ENCODE data around the gene SLC9A9.
"Not testable (repeated sequence)": the region's sequence is repeated elsewhere in the genome, so short reads cannot be mapped to it uniquely, and the experiment has no call there.

SLC9A9 gene

DNA sequence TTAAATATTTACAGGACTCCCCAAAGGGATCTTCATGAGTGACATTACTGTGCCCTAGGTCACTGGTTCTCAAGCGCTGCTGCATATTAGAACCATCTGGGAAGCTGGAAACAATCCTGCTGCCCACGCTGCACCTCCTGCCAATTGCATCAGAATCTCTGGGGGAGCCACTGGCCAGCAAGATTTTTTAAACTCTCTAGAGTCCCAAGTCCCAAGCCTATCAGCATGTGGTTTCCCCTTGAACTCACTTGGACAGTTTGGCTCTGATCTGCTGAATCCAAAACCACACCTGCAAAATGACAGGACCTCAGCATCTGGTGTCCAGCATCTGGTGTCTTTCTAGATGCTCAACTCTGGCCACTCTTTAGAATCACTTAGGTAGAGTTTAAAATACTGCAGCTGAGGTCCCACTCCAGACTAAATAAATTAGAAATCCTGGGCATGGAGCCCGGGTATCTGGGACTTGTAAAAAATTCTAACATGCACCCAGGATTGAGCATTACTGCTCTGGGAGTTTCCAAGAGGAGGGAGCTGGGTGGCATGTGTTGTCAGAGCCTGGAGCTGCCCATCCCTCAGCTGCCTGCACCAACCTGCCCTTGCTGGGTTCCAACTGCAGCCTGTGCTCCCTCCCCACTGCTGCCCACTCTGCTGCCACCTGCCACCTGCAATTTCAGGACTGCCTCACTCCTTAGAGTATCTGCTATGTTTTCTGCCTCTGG is 311.3 kb downstream of the SLC9A9 start:
- DNase-seq: no peak

DNA sequence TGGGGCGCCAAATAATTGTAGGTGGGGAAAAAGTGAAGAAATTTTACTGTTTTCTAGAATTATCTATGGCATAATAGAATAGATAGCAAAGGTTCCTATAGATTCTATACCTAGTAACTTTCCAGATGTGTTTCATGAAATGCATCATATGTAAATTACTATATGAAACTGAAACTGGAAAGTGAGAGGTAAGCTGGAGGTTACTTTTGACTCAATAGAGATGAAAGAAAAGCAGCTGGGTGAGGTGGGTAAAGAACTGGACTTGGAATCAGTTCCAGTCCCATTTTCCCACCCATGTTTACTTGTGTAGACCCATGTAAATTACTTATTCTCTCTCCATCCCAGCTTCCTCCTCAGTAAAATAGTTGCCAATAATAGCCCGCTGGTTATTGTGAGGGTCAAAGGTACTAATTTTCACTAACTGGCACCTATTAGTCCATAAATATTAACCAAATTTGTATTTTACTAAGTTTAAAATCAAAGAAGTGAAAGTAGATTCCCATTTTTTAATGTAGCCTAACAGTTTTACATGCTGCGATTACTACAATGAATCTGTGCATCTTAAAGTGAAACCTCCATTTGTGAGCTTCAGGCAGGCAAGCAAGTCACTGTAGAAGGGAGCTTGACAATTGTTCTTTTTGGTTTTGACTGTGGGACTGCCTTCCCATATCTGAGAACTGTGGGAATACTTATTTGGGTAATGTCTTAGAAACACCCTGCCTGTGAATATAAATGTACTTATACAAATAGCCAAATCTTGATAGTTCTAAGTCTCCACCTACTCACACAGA is 312.1 kb downstream of the SLC9A9 start:
- no peak for DNase-seq

DNA sequence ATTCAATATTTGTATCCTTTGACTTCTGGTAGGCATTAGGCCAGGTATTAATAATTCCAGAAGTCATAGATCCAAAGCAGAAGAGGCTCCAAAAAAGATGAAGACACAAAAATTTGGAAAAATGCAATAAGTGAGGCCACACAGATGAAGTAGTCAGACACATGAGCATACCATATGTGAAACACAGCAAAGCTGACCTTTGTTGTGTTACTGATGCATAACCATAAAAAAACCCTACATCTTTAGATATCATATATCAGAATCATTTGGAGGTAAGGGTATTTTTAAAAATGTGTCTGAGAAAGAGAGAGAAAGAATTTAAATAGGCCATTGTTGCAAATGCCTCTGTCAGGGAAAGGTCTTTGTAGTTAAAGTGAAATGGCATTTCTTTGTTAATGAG is 314.9 kb downstream of the SLC9A9 start:
- no peak for DNase-seq

DNA sequence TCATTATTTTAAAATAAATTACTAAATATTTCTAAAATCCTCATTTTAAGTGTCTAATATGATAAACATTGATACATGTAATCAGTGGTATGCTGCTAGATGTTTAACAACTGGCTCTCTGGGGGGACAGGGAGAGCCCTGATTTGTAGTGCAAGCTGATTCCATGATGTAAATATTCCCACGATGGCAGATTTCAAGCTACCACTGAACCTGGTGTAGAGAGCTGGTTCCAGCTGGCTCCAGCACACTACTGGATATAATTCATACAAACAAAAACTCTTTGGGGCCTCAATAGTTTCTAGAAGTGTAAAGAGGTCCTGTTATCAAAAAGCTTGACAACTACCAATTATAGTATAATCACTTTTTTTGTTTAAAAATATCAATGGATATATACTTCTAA is 316.2 kb downstream of the SLC9A9 start:
- no peak for DNase-seq

DNA sequence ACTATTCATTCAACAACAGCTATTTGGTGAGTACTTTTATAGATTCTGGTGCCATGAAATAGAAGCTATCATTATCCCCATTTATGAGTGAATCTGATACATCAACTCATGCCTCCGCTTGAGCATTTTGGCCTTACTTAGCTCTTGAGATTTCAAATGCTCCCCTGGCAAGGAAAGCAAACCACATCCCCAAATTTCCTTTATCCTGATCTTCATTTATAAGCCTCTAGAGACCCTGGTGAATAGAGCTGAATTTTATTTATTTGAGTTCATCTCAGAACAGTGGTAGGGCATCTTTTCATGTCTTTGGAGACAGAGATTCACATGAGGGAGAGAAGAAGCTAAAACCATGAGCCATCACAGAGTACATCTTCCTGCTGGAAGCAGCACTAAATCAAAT is 317.2 kb downstream of the SLC9A9 start:
- DNase-seq: no peak

DNA sequence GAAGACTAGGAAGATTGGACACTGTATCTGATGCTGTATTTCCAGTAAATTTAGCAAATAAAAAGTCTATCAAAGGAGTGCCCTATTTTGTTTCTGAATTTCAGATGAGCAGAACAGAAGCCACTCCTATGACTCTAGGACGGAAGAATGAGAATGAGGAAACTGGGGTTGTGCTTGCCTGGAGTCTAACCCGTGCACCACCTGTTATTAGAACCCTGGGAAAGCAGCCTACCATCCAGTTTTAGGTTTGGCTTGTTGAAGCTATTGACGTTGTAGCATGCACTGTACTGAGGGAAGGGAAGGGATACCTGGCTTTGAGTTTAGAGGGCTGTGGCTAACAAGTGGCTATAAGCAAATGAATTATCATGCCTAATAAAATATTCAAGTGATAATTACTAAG is 318.5 kb downstream of the SLC9A9 start:
- no peak for DNase-seq

DNA sequence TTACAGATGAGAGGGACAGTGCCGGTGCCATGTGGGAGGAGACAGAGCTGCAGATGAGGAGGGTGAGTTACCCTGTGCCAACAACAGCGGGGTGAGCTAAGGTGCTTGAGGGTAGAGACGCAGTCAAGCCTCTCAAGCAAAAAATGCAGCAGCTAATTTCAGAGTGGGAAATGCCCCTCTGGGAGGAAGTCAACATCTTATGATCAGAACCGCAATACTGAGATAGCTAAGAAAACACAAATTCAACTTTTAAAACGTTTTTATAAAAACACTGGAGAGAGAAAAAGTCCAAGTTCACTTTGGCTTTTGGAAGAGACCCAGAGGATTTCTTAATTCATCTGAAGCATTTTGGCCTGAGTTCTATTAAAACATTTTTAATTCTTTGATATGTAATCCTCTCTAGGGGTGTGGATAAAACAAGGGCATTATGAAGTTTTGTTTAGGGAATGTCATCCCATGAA is 319.2 kb downstream of the SLC9A9 start:
- no peak for DNase-seq

DNA sequence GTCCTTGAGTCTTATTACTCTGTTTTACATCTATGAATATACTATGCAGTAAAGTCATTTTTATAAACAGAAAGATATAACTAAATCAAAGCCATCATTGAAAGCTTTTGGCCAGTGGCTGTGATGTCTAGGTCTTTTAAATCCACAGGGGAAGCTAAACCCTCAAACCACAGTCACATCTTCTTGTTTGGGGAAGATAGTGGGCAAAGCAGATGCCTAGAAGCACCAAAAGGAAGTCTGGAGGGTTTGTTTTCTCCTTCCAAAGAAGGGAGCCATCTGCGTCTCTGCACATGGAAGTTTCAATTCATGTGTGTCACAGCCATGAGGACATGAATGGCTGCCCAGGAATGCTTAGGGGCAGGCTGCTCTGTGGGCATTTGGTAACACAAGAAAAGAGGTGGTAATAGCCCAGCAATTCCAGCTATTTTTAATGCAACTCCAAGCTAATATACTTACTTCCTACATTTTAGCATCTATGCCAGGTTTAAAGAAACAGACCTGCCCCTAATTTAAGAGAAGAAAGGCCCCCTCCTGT is 322.2 kb downstream of the SLC9A9 start:
- no peak for DNase-seq

DNA sequence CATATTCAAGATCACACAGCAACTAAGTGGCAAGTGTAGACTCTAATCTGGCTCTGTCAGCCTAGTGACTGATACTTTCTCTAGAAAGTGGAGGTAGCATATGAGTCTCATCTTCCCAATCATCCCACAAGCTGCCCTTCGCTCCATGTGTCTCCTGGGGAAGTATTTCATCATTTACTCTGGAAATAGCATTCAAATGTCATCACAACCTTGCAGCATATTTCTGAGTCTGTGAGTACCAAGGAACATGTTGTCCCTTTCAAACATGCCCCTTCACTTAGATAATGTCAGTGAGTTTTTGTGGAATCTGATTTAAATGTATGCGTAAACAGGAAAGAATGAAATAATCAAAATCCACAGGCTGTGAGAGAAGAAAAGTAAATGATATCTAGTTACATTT is 322.9 kb downstream of the SLC9A9 start:
- no peak for DNase-seq

DNA sequence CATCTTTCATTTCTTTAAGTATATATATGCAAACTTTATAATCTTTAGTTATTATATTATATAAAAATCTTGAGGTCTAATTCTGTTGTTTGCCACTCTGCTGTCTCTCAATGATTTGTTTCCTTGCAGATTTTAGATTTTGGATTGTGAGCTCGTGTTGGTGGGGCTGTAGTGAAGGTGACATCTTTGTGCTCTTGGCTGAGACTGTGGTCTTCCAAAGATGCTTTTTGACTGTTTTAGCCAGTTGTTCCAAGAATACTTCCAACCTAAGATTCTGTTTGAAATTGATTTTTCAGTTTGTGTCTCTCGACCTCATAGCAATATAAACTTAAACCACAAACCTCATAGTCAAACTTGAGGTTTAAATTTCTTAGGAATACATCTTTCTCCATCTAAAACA is 326.5 kb downstream of the SLC9A9 start:
- DNase-seq: no peak

DNA sequence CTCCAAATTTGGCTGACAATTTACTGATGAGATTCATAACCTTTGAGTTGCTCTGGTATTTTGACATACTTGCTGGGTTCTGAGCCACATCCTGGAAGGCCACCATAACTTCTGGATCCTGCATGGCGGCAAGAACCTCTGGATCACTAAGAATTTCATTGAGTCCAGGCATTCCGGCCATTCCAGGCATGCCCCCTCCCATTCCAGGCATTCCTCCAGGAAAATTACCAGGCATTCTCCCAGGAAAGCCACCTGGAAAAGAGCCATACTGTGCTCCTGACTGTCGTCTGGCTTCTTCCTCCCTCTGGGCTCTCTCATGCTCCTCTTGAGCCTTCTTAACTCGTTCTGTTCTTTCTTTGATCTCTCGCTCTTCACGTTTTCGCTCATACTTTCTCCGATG is 331.1 kb downstream of the SLC9A9 start:
- not testable (repeated sequence) for DNase-seq

DNA sequence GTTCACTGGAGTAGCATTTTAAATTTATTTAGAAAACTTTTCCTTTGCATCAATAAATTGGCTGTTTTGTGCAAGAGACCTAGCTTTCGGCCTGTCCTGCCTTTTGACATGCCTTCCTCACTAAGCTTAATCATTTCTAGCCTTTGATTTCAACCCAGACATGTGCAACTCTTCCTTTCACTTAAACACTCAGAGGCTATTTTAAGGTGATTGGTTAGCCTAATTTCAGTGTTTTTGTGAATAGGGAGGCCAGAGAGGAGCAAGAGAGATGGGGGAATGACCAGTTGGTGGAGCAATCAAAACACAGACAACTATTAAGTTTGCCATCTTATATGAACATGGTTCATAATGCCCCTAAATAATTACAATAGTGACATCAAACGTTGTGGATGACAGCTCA is 333.4 kb downstream of the SLC9A9 start:
- DNase-seq: no peak

DNA sequence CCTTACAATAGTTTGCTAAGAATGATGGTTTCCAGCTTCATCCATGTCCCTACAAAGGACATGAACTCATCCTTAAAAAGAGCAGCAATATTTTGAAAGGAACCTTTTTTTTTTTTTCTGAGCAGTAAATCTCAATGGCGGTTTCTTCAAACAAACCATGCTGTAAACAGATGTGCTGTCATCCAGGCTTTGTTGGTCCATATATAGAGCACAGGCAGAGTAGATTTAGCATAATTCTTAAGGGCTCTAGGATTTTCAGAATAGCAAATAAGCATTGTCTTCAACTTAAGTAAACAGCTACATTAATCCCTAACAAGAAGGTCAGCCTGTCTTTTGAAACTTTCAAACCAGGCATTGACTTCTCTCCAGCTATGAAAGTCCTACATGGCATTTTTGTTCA is 334.2 kb downstream of the SLC9A9 start:
- DNase-seq: no peak

DNA sequence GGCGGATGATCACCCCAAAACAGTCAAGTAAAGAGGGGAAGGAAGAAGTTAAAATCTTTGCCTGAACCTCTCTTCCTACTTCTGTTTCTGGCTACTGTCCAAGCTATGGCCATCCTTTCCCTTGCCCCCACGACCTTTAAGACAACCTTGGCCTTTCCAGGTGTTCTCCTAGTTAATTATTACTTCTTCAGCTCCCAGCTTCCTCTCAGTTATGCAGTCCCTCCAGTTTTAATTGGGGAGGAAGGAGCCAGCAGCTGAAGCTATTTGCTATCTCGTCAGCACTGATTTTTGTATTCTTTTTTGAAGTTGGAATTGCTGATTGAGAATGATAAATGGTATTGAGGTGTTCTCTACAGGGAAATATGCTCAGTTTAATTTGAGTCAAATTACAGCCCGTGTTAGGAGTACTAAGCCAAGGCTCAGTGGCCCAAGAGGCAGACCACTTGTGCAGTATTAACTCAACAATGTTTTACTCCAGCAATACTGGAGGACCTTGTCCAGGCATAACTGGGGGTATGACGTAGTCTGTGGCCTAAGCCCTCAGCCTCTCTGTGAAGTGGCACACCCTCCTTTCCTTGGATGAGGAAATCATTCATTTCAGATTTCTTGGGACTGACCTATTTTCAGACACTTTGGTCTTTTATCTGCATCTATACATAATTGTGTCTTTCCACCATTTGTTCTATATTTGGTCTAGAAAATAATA is 336.9 kb downstream of the SLC9A9 start:
- no peak for DNase-seq

DNA sequence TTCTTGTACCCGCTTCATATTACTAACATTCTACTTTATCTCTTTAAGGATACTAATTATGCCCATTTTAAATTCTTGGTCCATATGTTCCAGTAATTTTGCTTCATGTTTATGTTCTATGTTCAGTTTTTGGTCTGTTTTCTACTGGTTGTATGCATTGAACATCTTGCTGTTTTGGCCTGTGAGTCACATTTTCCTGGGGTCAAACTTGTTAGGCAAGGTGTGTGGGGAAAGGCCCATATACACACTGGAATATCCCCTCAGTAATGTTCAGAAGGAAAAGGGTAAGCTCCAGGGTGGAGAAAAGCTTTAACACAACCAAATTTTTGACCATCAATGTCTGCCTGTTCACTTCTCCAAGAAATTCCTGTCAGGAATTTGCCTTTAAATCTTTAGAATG is 337.7 kb downstream of the SLC9A9 start:
- no peak for DNase-seq

DNA sequence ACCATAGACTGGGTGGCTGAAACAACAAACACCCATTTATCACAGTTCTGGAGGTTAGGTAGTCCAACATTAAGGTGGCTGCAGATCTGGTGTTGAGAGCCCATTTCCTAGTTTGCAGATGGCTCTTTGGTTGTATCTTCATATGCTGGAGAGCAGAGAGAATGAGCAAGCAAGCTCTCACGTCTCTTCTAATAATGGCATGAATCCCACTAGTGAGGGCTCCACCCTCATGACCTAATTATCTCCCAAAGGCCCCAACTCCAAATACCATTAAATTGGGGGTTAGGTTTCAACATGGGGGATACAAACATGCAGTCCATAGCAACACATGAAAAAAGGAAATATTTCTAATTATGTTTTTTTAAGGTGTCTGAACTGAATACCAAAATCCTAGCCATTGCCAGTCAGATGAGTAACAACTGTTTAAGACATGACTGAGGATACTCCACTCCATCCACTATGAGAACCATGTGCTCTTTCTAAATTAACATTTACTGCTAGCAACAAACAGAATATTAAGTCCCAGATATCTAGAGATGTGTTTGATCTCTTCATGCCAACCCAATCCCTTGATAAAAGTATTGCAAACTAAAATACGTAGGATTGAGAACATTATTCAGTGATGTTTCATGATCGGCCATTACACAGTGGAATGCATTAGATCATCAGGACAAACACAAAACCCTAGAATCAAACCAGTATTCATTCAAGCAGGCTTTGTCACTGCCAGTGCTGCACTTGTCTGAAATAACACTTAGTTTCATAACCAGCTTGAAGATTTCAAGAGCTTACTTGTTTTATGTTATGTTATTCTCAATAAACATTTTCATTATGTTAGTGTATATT is 340.3 kb downstream of the SLC9A9 start:
- no peak for DNase-seq

DNA sequence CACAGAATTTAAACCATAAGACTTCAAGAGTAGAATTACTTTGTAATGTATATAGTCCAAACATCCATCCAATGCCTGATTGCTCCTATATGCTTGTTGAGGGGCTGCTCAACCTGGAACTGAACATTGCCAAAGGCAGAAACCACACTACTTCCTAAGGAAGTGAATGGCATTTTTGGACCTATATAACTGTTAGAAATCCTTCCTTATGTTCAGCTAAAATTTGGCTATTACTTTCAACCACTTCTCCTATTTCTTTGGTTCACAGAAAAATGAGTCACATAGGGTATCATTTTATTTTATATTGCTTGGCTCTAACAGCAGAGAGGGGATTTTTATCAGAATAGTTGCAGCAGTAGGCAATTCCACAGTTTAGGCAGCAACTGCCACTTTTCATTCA is 342.1 kb downstream of the SLC9A9 start:
- no peak for DNase-seq

DNA sequence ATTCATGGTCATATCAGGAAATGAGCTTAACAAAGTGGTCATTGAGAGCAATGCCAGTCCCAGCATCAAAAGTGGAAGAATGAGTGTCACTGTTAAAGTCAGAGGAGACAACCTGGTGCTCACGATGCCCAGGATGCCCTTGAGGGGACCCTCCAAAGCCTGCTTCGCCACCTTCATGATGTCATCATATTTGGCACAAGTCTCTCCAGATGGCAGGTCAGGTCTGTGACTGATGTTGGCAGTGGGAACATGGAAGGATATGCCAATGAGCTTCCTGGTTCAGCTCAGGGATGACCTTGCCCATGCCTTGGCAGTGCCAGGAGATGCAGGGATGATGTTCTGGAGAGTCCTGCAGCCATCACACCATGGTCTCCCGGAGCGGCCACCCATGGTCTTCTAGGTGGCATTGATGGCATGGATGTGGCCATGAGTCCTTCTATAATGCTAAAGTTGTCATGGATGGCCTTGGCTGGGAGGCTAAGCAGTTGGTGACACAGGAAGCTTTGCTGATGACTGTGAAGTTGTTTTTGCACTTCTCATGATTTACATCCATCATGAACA is 344.9 kb downstream of the SLC9A9 start:
- no peak for DNase-seq

DNA sequence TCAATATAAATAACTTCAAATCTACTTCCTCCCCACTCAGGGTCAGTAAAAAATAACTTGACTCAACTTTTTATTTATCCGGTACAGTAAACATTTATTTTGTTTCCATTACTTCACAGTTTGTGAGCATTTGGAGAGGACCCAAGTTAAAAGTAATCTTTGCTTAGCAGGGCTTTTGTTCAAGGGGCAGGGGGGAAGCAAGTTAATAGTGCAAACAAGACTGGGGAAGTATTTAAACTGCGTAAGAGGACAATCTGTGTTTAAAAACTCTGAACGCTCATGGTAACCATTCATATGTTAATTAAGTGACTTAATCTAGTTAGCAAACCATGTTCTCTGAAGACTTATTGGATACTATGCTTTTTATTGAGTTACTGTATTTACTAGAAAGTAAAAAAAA is 346.2 kb downstream of the SLC9A9 start:
- no peak for DNase-seq

DNA sequence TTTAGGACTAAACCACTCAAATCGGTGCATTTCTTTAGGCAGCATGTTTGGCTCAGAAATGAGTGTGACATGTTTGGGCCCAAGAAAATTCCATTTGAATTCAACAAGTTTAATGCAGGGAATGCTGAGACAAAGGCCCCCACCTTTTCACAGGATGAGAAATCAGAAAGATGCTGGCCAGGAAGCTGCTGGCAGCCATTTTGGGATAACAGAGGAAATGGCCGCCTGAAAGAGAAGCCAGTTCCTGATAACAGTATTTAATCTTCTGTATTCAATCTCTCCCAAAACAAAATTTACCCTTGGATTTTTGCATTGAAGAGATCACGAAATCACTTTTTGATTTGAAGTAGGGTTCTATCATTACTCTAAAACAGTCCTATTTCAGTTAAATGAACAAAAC is 350.9 kb downstream of the SLC9A9 start:
- DNase-seq: no peak

DNA sequence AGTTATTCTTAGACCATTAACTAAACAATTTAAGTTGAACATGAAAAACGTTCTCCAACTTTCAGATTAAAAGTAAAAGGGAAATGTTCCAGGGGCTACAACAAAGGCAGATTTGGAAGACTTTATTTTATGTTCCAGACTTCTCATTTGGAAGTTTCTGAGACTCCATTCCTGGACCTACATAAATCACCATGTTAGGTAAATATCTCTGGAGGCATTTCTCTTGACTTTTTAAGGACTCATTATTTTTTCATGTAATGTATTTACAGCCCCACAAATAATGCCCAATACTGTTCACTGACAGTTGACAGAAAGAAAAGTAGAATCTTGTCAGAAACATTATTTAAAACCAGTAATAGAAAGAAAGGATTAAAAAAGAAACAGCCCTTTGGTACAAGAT is 352.1 kb downstream of the SLC9A9 start:
- no peak for DNase-seq

DNA sequence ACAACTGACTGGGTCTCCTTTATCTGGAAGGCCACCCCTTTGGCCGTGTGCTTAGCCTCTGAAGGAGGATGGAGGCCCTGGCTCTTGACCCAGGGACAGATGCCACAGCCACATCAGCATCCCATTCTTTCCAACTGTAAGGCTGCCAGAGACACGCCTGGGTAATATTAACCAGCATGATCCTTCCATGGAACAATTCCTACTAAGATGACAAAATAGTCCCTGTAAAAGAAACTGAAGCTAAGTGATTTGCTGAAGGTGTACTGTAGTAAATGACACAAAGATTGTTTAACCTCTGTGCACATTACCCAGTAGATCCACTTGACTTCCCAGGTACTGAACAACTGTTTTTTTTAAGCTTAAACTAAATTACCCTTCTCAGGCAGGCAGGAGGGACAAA is 352.7 kb downstream of the SLC9A9 start:
- no peak for DNase-seq
